Activated CD4-positive, alpha-beta T cell treated with anti-CD3 and anti-CD28 coated beads for 48 hours (primary cell): Measurements from ENCODE around the gene UCK1.

ENCODE experiments used
- DNase-seq: peaks from one replicate; pipeline ENCODE4 v3.0.0-alpha.2; 2020

UCK1 gene

GRCh38 chr9:131475111-131475955 is 55.7 kb downstream of the UCK1 start:
- no peak for DNase-seq

- DNase-seq, result no peak
These were observed 56.4 kb downstream of the UCK1 start for GRCh38 chr9:131474711-131475110.

GRCh38 chr9:131473891-131474290 is 57.2 kb downstream of the UCK1 start:
- no peak for DNase-seq
